NK-92 treated with Interleukin-12 subunit alpha and Interleukin-12 subunit beta, amount 100 ng/mL, for 24 hours (cell line): Measurements from ENCODE around the gene CCL7.
"Not testable (repeated sequence)": the region's sequence is repeated elsewhere in the genome, so short reads cannot be mapped to it uniquely, and the experiment has no call there.

Experiments used
- DNase-seq: peaks from one replicate; lab custom pipeline; 2025; lab: John Stamatoyannopoulos, UW

The CCL7 gene

GRCh38 chr17:34269969-34270368 is at the start of gene CCL7:
CCL7 (plus strand) TSS chr17:34270221; CDS start chr17:34270291, 70 bp downstream.
- DNase-seq, result no peak

GRCh38 chr17:34220752-34221395 is 49.1 kb upstream of the CCL7 start:
- no peak for DNase-seq

DNA sequence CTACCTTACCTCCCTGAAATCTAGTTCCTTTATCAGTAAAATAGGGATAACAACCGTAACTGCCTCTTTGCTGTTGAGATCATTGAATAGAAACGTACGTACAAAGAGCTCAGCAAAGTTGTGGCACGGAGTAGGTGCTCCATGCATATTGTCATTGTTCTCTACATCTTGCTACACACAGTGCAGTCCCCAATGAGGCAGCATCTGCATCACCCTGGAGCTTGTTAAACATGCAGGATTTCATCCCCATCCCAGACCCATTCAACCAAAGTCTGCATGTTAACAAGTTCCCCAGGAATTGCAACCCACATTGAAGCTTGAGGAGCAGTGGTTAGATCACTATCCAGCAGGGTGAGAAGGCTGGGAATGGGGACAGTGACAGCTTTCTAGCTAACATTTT is 48.6 kb upstream of the CCL7 start:
- no peak for DNase-seq

- DNase-seq, result no peak
Observed at GRCh38 chr17:34222722-34223497, 47.1 kb upstream of the CCL7 start.

- no peak for DNase-seq
Observed at GRCh38 chr17:34225046-34225445, 45.0 kb upstream of the CCL7 start.

DNA sequence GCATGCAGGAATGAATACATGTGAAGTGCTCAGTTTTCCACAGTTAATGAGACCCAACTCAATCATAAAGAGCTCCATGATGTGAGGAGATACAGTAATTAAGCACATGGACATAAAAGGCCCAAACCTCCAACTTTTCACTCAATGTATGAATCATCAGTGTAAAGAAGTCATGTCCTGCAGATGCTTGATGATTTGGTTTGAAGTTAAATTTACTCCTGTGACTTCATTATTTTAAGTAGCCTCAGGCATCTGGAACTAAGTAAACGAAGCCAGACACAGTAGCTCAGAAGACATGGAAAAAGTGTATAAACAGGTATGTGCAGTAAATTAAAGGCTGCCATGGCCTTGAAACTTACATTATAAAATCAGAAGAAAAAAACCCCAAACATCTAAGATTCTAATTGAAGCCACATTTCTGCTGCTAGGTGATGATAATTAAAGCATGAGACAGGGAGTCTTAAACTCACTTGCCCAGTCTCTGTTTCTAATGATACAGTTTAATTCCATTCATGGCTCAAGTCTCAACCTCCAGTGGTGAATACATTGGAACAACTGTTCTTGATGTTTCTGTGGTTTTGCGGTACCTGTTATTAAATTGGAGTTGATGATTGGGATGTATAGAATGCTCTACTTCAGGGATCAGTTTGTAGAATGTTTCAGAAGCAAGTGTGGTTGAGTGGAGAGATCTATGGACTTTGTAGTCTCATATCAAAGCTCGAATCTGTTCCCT is 43.8 kb upstream of the CCL7 start:
- DNase-seq, result no peak

DNA sequence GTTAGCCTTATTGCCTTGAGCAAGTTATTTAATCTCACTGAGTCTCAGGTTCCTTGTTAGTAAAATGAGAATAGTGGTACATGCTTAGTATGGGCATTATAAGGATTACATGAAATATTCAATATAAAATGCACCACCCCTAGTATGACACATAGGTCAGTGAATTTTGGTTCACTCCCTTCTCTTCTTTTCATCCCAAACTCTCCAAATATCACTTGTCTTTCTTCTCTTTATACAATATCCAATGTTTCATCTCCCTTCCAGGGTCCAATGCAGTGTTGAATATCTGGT is 43.3 kb upstream of the CCL7 start:
- DNase-seq, result no peak

DNA sequence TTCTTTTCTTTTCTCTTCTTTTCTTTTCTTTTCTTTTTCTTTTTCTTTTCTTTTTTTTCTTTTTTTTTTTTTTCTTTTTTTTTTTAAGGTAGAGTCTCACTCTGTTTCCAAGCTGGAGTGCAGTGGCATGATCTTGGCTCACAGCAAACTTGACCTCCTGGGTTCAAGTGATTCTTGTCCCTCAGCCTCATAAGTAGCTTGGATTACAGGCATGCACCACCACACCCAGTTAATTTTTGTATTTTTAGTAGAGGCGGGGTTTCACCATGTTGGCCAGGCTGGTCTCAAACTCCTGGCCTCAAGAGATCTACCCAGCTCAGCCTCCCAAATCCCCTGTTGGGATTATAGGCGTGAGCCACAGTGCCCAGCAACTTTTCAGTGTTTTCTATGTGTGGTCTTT is 42.7 kb upstream of the CCL7 start:
- DNase-seq, result not testable (repeated sequence)

DNA sequence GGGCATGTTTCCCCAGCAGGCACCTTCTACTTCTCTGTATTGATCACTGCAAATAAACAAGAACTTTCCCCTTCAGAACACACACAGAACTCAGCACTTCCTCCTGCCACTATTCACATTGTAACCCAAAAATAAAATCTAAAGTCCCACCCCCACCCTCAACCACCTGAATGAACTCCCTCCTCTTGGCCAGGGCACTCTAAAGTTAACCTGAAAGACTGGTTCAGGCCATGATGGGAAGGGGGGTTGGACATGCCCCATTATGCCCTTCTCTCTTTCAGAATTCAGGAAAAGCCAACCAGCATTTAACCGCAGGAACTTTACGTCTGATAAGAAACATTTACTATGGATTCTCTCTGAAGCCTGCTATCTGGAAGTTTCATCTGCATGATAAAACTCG is 42.3 kb upstream of the CCL7 start:
- DNase-seq, result no peak

DNA sequence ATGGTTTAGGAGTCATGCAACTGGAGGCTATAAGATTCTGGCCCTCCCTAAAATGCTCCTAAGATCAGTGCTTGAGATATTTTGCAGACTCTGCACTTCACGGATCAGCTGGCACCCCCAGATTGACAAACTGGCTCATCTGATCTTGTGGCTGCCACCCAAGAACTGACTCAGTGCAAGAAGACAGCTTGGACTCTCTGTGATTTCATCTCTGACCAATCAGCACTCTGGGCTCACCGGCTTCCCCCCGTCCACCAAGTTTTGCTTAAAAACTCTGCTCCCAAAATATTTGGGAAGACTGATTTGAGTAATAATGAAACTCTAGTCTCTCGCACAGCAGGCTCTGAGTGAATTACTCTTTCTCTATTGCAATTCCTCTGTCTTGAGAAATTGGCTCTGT is 41.2 kb upstream of the CCL7 start:
- no peak for DNase-seq

DNA sequence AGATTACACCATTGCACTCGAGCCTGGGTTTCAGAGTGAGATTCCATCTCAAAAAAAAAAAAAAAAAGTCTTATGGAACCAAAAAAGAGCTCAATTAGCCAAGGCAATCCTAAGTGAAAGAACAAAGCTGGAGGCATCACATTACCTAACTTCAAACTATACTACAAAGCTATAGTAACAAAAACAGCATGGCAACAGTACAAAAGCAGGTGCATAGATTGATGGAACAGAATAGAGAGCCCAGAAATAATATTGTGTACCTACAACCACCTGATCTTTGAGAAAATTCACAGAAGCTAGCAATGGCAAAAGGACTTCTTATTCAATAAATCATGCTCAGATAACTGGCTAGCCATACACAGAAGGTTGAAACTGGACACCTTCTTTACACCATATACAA is 39.7 kb upstream of the CCL7 start:
- no peak for DNase-seq

- DNase-seq, result no peak
Observed at GRCh38 chr17:34234616-34235015, 35.4 kb upstream of the CCL7 start.

DNA sequence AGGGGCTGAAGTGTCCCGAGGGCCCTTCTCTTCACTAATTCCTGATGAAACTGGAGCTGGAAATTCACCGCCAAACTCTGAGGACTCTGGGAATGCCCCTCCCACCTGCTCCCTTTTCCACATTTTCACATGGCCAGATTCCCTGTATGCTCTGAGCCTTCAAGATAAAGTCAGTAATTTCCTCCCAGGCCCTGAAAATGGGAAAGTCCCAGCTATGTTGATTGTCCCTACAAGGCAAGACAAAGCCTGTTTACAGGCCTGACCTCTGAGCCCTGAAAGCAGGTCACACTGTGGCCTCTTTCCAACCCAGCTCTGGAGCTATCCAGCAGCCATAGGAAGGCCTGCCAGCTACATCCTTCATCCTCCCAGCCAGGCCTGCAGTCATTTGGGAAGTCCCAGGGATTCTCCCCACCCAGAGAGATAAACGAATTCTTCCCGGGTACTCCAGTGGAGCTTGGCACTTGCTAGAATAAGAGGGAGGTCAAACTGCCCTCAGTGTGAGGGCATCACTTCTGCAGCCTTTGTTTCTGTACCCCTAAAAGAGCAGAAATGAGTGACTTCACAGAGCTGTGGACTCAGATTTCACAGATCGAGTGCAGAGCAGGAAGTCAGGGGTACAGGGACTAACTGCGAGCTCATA is 34.5 kb upstream of the CCL7 start:
- DNase-seq, result no peak

- DNase-seq, result no peak
Observed at GRCh38 chr17:34236281-34236892, 33.6 kb upstream of the CCL7 start.

GRCh38 chr17:34237458-34237857 is 32.6 kb upstream of the CCL7 start:
- no peak for DNase-seq

DNA sequence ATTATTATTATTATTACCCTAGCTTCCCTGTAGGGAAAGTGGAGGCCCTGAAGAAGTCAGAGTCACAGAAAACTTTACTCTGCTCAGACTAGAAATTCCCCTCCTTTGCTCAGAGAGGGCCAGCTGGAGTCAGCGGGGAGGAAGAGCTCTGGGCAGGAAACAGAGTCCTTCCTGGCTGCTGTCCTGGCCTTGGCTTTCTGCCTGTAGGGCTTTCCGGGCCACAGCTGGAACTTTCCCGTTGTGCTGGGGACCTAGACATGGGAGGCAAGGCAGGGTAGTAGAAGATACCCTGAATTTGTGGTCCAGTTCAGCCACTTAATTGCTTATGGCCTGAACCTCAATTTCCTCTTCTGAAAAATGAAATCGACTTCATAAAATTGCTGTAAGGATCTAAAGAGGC is 29.0 kb upstream of the CCL7 start:
- no peak for DNase-seq

DNA sequence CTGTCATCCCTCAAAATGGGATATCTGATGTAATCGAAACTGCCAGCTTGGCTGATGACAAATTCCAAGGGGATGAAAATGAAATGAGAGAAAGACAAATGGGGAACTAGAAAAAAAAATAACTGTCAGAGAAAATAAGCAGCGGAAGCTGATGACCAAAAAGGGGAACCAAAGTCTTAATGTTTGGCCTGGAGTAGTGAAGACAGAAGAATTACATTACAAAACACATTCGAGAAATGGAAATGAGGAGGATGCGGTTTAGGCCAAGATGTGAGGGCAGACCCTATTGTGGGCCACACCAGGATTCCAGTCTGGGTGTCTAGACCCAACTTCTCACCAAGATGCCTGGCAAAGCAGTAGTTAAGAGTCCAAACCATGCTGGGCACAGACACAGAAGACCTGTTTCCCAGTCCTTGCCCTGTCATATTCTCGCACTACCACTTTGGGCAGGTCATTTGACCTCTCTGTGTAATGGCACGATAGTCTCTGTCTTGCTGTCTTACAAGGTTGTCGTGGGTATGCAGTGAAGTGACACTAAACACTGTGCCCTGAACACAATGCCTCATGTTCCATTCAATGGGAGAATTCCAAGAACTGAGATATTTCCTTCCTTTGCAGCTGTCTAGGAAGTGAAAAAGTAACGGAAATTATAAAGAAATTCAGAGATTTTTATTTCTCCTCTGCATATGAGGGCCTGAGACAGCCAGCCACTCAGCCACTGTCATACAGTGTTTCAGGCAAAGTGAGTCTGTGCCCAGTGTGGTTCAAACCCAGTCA is 27.2 kb upstream of the CCL7 start:
- no peak for DNase-seq

DNA sequence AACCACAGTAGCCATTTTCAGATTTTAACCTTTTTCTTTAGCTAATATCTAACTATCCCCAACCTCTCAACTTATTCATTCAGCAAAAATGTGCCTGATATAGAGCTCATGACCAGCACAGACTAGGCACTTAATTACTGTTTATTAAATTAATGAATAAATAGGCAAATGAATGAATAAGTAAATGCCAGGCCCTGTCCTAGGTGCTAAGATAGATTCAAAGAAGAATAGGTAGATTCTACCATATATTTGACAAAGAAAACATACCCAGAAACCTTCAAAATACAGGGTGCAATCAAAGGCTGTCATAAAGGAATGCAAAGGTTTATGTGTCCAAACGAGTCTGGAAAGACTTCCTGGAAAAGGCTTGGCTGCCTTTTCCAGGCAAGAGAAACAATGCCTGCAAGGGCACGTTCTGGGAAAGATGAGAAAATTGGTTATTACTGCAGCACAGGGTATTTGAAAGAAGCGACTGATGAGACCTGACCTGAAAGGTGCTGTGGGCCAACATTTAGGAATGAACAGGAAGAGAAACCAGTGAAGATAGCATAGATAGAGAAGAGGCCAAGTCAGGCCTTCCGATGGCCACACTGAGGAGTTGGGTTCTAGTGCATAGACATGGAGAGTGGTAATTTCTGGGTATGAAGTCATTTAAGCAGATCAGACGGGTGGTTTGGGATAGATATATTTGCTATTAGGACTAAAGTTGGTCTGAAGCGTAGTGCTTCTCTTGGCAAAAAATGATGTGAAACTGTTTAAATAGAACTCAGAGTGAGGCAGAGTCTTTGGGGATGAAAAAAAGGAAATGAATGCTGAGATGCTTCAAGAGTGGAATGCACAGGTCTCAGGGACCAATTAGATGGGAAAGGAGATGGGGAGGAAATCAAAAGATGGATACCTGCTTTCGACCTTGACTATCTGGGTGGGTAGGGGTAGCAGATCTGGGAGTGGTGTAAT is 26.4 kb upstream of the CCL7 start:
- no peak for DNase-seq

DNA sequence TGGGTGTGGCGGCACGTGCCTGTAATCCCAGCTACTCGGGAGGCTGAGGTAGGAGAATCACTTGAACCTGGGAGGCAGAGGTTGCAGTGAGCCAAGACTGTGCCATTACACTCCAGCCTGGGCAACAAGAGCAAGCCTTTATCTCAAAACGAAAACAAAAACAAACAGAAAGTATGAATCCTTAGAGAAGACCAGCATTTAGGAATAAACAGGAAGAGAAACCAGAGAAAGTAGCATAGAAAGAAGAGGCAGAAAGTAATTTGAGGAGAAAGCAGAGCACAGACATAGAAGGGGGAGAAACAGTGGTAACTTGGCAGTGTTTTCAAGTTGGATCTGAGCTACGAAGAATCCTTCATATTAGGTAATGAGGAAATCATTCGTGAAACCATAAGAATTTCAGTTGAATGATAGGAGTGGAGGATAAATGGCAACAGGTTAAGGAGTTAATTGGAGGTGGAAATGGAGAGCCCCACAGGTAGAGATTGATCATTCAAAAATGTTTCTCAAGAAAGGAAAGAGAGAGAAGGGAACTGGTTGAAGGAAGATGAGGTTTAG is 24.6 kb upstream of the CCL7 start:
- no peak for DNase-seq

DNA sequence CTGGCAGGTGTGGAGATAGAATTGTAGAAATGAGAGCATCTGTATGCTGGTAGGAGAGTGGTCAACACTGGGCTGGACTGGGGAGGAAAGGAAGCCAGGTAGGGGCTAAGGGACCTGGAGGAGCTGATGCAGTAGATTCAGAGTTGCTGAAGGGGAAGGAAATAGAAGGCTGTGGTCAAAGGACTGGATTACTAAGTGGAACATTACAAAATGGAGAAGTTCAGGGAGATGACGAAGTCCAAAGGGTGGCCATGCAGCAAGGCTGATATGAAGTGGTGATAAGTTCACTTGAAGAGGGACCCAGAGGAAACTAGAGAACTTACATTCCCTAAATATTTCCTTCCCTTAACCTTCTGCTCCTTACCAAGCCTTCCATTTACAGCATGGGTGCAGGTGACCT is 23.6 kb upstream of the CCL7 start:
- no peak for DNase-seq
